SK-N-SH (cell line): ENCODE measurements around the gene VPS13C. TPM values are rescaled to one million over a fixed set of nuclear protein-coding genes. Genes with fewer than 3 reads are reported as not detected.

Source experiments
- CTCF ChIA-PET: fragments of 300-600, 350-600 bp; formaldehyde crosslinking; extraction: SDS; loops from one replicate; lab custom pipeline; 2021; lab: Yijun Ruan, JAX
- POLR2A ChIA-PET: fragments of 350-600 bp; sonication (Branson Sonifier 250); formaldehyde crosslinking; extraction: SDS; loops from one replicate; lab custom pipeline; 2020; ENCODE audit warnings: antibody characterized with exemption, inconsistent platforms; lab: Yijun Ruan, JAX
- DNase-seq: peaks from one replicate; pipeline ENCODE4 v3.0.0; 2012
- H2AFZ ChIP-seq: fragments of 200-600 bp; sonication (generic); 2 replicates; pipeline ENCODE4 v1.8.1; 2016; ENCODE audit warnings: antibody characterized with exemption, mild to moderate bottlenecking, low read depth
- H3F3A ChIP-seq: fragments of 200-600 bp; sonication (generic); replicated peaks from 2 replicates; pipeline ENCODE3; 2016; ENCODE audit warnings: antibody characterized with exemption, mild to moderate bottlenecking; ENCODE audit not compliant: insufficient read depth
- H3K27ac ChIP-seq, 2 experiments: fragments of 200-500 bp in 1 of 2; fragments of 200-600 bp in 1 of 2; sonication (Bioruptor generic) in 1 of 2; sonication (generic), shearing (Covaris generic) in 1 of 2; 2 replicates each; pipeline versions ENCODE4 v1.5.1 to v1.6.1; 2014 to 2016; ENCODE audit warnings: low read depth in 2 of 2, inconsistent platforms in 1 of 2, low read length in 1 of 2, mild to moderate bottlenecking in 1 of 2, mixed read lengths in 1 of 2
- H3K27me3 ChIP-seq: fragments of 200-600 bp; sonication (generic), shearing (Covaris generic); 2 replicates; pipeline ENCODE4 v1.6.1; 2016; ENCODE audit warnings: mixed run types; ENCODE audit not compliant: insufficient read depth
- H3K36me3 ChIP-seq, 2 experiments: fragments of 200-500 bp in 1 of 2; fragments of 200-600 bp in 1 of 2; sonication (Bioruptor generic) in 1 of 2; sonication (generic) in 1 of 2; replicated peaks in 1 of 2; 2 replicates each; pipeline versions ENCODE3 to v1.5.1; 2014 to 2016; ENCODE audit warnings: low read length in 1 of 2, mild to moderate bottlenecking in 1 of 2; ENCODE audit not compliant: insufficient read depth in 2 of 2, control insufficient read depth in 1 of 2
- H3K4me1 ChIP-seq, 2 experiments: fragments of 200-500 bp in 1 of 2; fragments of 200-600 bp in 1 of 2; sonication (Bioruptor generic) in 1 of 2; sonication (generic), shearing (Covaris generic) in 1 of 2; 2 replicates each; pipeline versions ENCODE4 v1.5.1 to v1.6.1; 2014 to 2016; ENCODE audit warnings: low read depth in 1 of 2, low read length in 1 of 2, mixed run types in 1 of 2; ENCODE audit not compliant: insufficient read depth in 2 of 2, control insufficient read depth in 1 of 2
- H3K4me2 ChIP-seq: fragments of 200-600 bp; sonication (generic), shearing (Covaris generic); 2 replicates; pipeline ENCODE4 v1.6.1; 2017; ENCODE audit warnings: mixed run types
- H3K4me3 ChIP-seq, 2 experiments: fragments of 200-500 bp in 1 of 2; fragments of 200-600 bp in 1 of 2; sonication (Bioruptor generic) in 1 of 2; sonication (generic), shearing (Covaris generic) in 1 of 2; 2 replicates each; pipeline versions ENCODE4 v1.5.1 to v1.8.1; 2014 to 2016; ENCODE audit warnings: low read depth in 2 of 2, inconsistent platforms in 1 of 2, low read length in 1 of 2, mild to moderate bottlenecking in 1 of 2, mixed read lengths in 1 of 2, moderate library complexity in 1 of 2
- H3K79me2 ChIP-seq: fragments of 200-600 bp; sonication (generic); 2 replicates; pipeline ENCODE4 v1.8.1; 2017; ENCODE audit warnings: mild to moderate bottlenecking; ENCODE audit not compliant: insufficient read depth
- H3K9ac ChIP-seq: fragments of 200-600 bp; sonication (generic); 2 replicates; pipeline ENCODE4 v1.6.1; 2017; ENCODE audit warnings: mixed run types
- H3K9me2 ChIP-seq: fragments of 200-600 bp; sonication (generic); 2 replicates; pipeline ENCODE4 v1.6.1; 2017; ENCODE audit warnings: mixed run types
- H3K9me3 ChIP-seq: fragments of 200-600 bp; sonication (generic); 2 replicates; pipeline ENCODE4 v1.6.1; 2017; ENCODE audit warnings: mixed run types, mild to moderate bottlenecking, moderate library complexity
- H4K20me1 ChIP-seq: fragments of 200-600 bp; sonication (generic); 2 replicates; pipeline ENCODE4 v1.6.1; 2017; ENCODE audit warnings: mild to moderate bottlenecking, mixed run types; ENCODE audit not compliant: insufficient read depth
- EZH2phosphoT487 ChIP-seq: fragments of 200-600 bp; sonication (generic); IDR thresholded peaks from 2 replicates; pipeline ENCODE4 v1.6.1; 2017; ENCODE audit warnings: low read depth, mixed run types, mild to moderate bottlenecking, antibody characterized with exemption, moderate library complexity, borderline replicate concordance
- FOSL2 ChIP-seq: IDR thresholded peaks from 2 replicates; pipeline ENCODE4 v1.4.0; 2012; ENCODE audit warnings: low read depth, mild to moderate bottlenecking, moderate library complexity, borderline replicate concordance
- FOXJ3 ChIP-seq: sonication (generic); formaldehyde crosslinking; IDR thresholded peaks from 2 replicates; pipeline ENCODE4 v1.5.1; 2020; ENCODE audit warnings: mild to moderate bottlenecking, missing genetic modification reagents
- FOXM1 ChIP-seq: IDR thresholded peaks from 2 replicates; pipeline ENCODE4 v1.4.0; 2012; ENCODE audit warnings: low read depth, mild to moderate bottlenecking
- GABPA ChIP-seq: IDR thresholded peaks from 2 replicates; pipeline ENCODE4 v1.4.0; 2012; ENCODE audit warnings: low read depth, mild to moderate bottlenecking
- GATA2 ChIP-seq: sonication (generic); formaldehyde crosslinking; IDR thresholded peaks from 2 replicates; pipeline ENCODE4 v1.5.0; 2020; ENCODE audit warnings: mild to moderate bottlenecking, missing genetic modification reagents
- JUND ChIP-seq: IDR thresholded peaks from 2 replicates; pipeline ENCODE4 v1.4.0; 2012
- MXI1 ChIP-seq: IDR thresholded peaks from 2 replicates; pipeline ENCODE4 v1.6.1; 2012; ENCODE audit warnings: mild to moderate bottlenecking, low read depth, low read length, improper control_type of control experiment
- NFIC ChIP-seq: IDR thresholded peaks from 2 replicates; pipeline ENCODE4 v1.4.0; 2012; ENCODE audit warnings: borderline replicate concordance
- NRF1 ChIP-seq: IDR thresholded peaks from 2 replicates; pipeline ENCODE4 v1.6.1; 2012; ENCODE audit warnings: low read depth, mild to moderate bottlenecking, low read length
- POLR2AphosphoS5 ChIP-seq: IDR thresholded peaks from 2 replicates; pipeline ENCODE4 v1.6.1; 2012; ENCODE audit warnings: low read depth, low read length
- RAD21 ChIP-seq: IDR thresholded peaks from 2 replicates; pipeline ENCODE4 v1.6.1; 2012; ENCODE audit warnings: mild to moderate bottlenecking, low read length
- RCOR1 ChIP-seq: fragments of 150-350 bp; IDR thresholded peaks from 2 replicates; pipeline ENCODE4 v1.6.1; 2017; ENCODE audit warnings: antibody characterized with exemption, low read length
- RFX5 ChIP-seq: IDR thresholded peaks from 2 replicates; pipeline ENCODE4 v1.6.1; 2012; ENCODE audit warnings: mild to moderate bottlenecking, improper control_type of control experiment, low read length
- RXRA ChIP-seq: IDR thresholded peaks from 2 replicates; pipeline ENCODE4 v1.4.0; 2012; ENCODE audit warnings: low read depth, mild to moderate bottlenecking, borderline replicate concordance
- SIN3A ChIP-seq: IDR thresholded peaks from 2 replicates; pipeline ENCODE4 v1.6.1; 2012; ENCODE audit warnings: low read depth, mild to moderate bottlenecking, low read length, moderate library complexity, borderline replicate concordance
- SMC3 ChIP-seq: IDR thresholded peaks from 2 replicates; pipeline ENCODE4 v1.6.1; 2012; ENCODE audit warnings: low read depth, low read length, improper control_type of control experiment
- TAF1 ChIP-seq: IDR thresholded peaks from 2 replicates; pipeline ENCODE4 v1.6.1; 2012; ENCODE audit warnings: low read depth, mild to moderate bottlenecking, low read length, moderate library complexity, borderline replicate concordance
- TEAD4 ChIP-seq: IDR thresholded peaks from 2 replicates; pipeline ENCODE4 v1.4.0; 2012; ENCODE audit warnings: mild to moderate bottlenecking, borderline replicate concordance; ENCODE audit not compliant: insufficient read depth
- YY1 ChIP-seq: IDR thresholded peaks from 2 replicates; pipeline ENCODE4 v1.4.0; 2012; ENCODE audit warnings: low read depth, mild to moderate bottlenecking
- WGBS: methylation state at CpG from one replicate; pipeline ENCODE4 v1.1.6; 2017; ENCODE audit warnings: low lambda C conversion rate; 5-methylcytosine and 5-hydroxymethylcytosine counted together
- polyA plus RNA-seq, 3 experiments: library from polyadenylated mRNA; depleted of rRNA; stranded (reverse); fragments of >200 nt; gene quantifications; 2 replicates each; pipeline ENCODE4 v1.2.3, GENCODE V29; 2012
- TF ChIP-seq, protein P1 (sequence below): fragments of 200-600 bp; sonication (generic); IDR thresholded peaks from 2 replicates; pipeline ENCODE4 v1.6.1; 2017; ENCODE audit warnings: antibody characterized with exemption, mild to moderate bottlenecking, moderate library complexity
- TF ChIP-seq, protein P2 (sequence below): IDR thresholded peaks from 2 replicates; pipeline ENCODE4; 2012

Gene VPS13C
- polyA plus RNA-seq, 1 of the 3 experiments (the other 2 are of a cell fraction), result 5.7 TPM

DNA sequence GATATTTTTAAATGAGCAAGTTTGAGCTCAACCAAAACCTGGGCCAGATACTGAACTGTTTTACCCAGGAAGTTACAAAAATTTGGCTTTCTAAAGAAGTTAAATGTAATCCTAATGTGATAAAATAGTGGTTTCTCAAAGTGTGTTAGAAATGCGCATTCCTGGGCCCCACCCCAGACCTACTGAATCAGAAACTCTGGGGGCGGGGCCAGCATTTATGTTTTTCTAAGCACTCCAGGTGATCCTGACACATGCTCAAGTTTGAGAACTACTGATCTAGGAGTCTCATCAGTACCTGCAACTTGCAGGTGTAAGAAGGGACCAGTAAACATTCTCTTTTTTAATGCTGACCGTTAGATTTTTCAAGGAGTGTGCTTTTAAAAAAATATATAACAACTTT lies 190.6 kb downstream of the VPS13C start:
- POLR2A ChIA-PET, result no interaction called here
- no peaks in the 10 kb centered on the region for H4K20me1 ChIP-seq
- H3K9me3 ChIP-seq, result no peaks in the 10 kb centered on the region
- H3K36me3 ChIP-seq, result peaks cover 56 to 57% of the 10 kb centered on the region in 2 experiments
- no peak for DNase-seq
- H3K4me3 ChIP-seq, result no peak overlapping the region
- no peaks in the 10 kb centered on the region for H3K4me1 ChIP-seq
- no peak overlapping the region for H3K4me2 ChIP-seq
- H3K9ac ChIP-seq, result no peak overlapping the region
- H3K79me2 ChIP-seq, result no peaks in the 10 kb centered on the region
- TF ChIP-seq FOSL2, result no peak
- TF ChIP-seq GATA2 (CRISPR knock-in tag), result no peak
- TF ChIP-seq POLR2AphosphoS5, result no peak
- no peak for TF ChIP-seq FOXJ3 (CRISPR knock-in tag)
- TF ChIP-seq TEAD4, result no peak
- TF ChIP-seq, protein P1, sequence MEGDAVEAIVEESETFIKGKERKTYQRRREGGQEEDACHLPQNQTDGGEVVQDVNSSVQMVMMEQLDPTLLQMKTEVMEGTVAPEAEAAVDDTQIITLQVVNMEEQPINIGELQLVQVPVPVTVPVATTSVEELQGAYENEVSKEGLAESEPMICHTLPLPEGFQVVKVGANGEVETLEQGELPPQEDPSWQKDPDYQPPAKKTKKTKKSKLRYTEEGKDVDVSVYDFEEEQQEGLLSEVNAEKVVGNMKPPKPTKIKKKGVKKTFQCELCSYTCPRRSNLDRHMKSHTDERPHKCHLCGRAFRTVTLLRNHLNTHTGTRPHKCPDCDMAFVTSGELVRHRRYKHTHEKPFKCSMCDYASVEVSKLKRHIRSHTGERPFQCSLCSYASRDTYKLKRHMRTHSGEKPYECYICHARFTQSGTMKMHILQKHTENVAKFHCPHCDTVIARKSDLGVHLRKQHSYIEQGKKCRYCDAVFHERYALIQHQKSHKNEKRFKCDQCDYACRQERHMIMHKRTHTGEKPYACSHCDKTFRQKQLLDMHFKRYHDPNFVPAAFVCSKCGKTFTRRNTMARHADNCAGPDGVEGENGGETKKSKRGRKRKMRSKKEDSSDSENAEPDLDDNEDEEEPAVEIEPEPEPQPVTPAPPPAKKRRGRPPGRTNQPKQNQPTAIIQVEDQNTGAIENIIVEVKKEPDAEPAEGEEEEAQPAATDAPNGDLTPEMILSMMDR, result no peak
- no peak for TF ChIP-seq SIN3A
- TF ChIP-seq NRF1, result no peak
- TF ChIP-seq RCOR1, result no peak
- TF ChIP-seq, protein P2, sequence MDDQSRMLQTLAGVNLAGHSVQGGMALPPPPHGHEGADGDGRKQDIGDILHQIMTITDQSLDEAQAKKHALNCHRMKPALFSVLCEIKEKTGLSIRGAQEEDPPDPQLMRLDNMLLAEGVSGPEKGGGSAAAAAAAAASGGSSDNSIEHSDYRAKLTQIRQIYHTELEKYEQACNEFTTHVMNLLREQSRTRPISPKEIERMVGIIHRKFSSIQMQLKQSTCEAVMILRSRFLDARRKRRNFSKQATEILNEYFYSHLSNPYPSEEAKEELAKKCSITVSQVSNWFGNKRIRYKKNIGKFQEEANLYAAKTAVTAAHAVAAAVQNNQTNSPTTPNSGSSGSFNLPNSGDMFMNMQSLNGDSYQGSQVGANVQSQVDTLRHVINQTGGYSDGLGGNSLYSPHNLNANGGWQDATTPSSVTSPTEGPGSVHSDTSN, result no peak
- TF ChIP-seq EZH2phosphoT487, result no peak
- TF ChIP-seq YY1, result no peak
- TF ChIP-seq, all 33 proteins: peak for 0
- Histone ChIP-seq H3F3A (peaks cover 6% of the 10 kb centered on the region), H3K27me3 (no peaks in the 10 kb centered on the region), H3K27ac (no peak overlapping the region), H2AFZ (no peak overlapping the region), H3K9me2 (no peaks in the 10 kb centered on the region)
- 97% methylated on average over 3 of the region's 3 CpGs for WGBS
- CTCF ChIA-PET, result interaction anchor here (0.6 to 4.0 kb wide), 5 partner anchors 35 to 438 kb away, joined by 3 to 14 read pairs (median 6); partner anchors contain the start of gene VPS13C

- H3K4me2 ChIP-seq, result no peak overlapping the region
- peaks cover 3% of the 10 kb centered on the region for H3F3A ChIP-seq
- H2AFZ ChIP-seq, result no peak overlapping the region
- peaks cover 24 to 44% of the 10 kb centered on the region in 2 experiments for H3K36me3 ChIP-seq
- no peaks in the 10 kb centered on the region for H3K4me1 ChIP-seq
- H3K9me2 ChIP-seq, result no peaks in the 10 kb centered on the region
- 91% methylated on average over 3 of the region's 3 CpGs for WGBS
- POLR2A ChIA-PET, result no interaction called here
- no peak for TF ChIP-seq SIN3A
- no peak for TF ChIP-seq RXRA
- no peak for TF ChIP-seq JUND
- TF ChIP-seq FOSL2, result no peak
- no peak for TF ChIP-seq RCOR1
- TF ChIP-seq RAD21, result no peak
- no peak for TF ChIP-seq MXI1
- no peak for TF ChIP-seq GABPA
- no peak for TF ChIP-seq EZH2phosphoT487
- TF ChIP-seq NRF1, result no peak
- TF ChIP-seq SMC3, result no peak
- no peak for TF ChIP-seq FOXM1
- no peak for TF ChIP-seq NFIC
- no peak for TF ChIP-seq TAF1
- TF ChIP-seq RFX5, result no peak
- H3K9me3 ChIP-seq, result no peaks in the 10 kb centered on the region; the same call in 1 of the 2 replicates
- no peaks in the 10 kb centered on the region for H4K20me1 ChIP-seq
- no peaks in the 10 kb centered on the region for H3K79me2 ChIP-seq
- DNase-seq, result no peak
- H3K9ac ChIP-seq, result no peak overlapping the region
- CTCF ChIA-PET, result interaction anchor here (0.9 to 1.1 kb wide), 2 partner anchors 28 to 198 kb away, joined by 3 read pairs; partner anchors contain the start of gene VPS13C
- no peaks in the 10 kb centered on the region for H3K27me3 ChIP-seq
- H3K27ac ChIP-seq, result no peak overlapping the region
- no peak overlapping the region for H3K4me3 ChIP-seq
Observed at GRCh38 chr15:61861962-61862361, 198.3 kb downstream of the VPS13C start.
